Common myeloid progenitor, CD34-positive (primary cell): ENCODE results near the gene SUCLG2.

Experiments used
- CTCF ChIA-PET: fragments of 350-600 bp; sonication (Branson Sonifier 250); formaldehyde crosslinking; loops from one replicate; lab custom pipeline; 2021; ENCODE audit warnings: antibody characterized with exemption; lab: Charles Lee
- POLR2A ChIA-PET: fragments of 350-600 bp; sonication (Branson Sonifier 250); formaldehyde crosslinking; loops from one replicate; lab custom pipeline; 2021; ENCODE audit warnings: antibody characterized with exemption; lab: Charles Lee
- DNase-seq, 3 donors: peaks; one replicate each; pipeline versions ENCODE4 v3.0.0 to v3.0.0-alpha.2; 2013
- H3K27ac ChIP-seq, 2 experiments: 1 replicate in 1 of 2; 2 replicates in 1 of 2; pipeline ENCODE4 v1.7.0; 2013; ENCODE audit warnings: inconsistent platforms in 2 of 2, low read length in 2 of 2, mild to moderate bottlenecking in 2 of 2, low read depth in 1 of 2, moderate library complexity in 1 of 2; ENCODE audit not compliant: severe bottlenecking in 2 of 2, insufficient read depth in 1 of 2, poor library complexity in 1 of 2
- H3K27me3 ChIP-seq, 5 experiments: replicated peaks in 2 of 5; 1 replicate in 3 of 5; 2 replicates in 2 of 5; pipeline versions ENCODE4 v1.6.1 to v1.7.0; 2013; ENCODE audit warnings: low read length in 4 of 5, mild to moderate bottlenecking in 2 of 5, moderate library complexity in 2 of 5, inconsistent platforms in 1 of 5; ENCODE audit not compliant: insufficient read depth in 5 of 5, control insufficient read depth in 4 of 5
- H3K36me3 ChIP-seq, 4 experiments: 1 replicate in 2 of 4; 2 replicates in 2 of 4; pipeline versions ENCODE4 v1.6.1 to v1.7.0; 2013; ENCODE audit warnings: low read length in 3 of 4, control low read depth in 1 of 4, mild to moderate bottlenecking in 1 of 4; ENCODE audit not compliant: control insufficient read depth in 4 of 4, insufficient read depth in 4 of 4
- H3K4me1 ChIP-seq, 4 experiments: 1 replicate in 3 of 4; 2 replicates in 1 of 4; pipeline versions ENCODE4 v1.6.1 to v1.7.1; 2013; ENCODE audit warnings: low read length in 3 of 4, mild to moderate bottlenecking in 3 of 4, control low read depth in 1 of 4, inconsistent platforms in 1 of 4, moderate library complexity in 1 of 4; ENCODE audit not compliant: control insufficient read depth in 4 of 4, insufficient read depth in 4 of 4; ENCODE audit errors: control extremely low read depth in 1 of 4
- H3K4me3 ChIP-seq, 7 experiments: 1 replicate in 4 of 7; 2 replicates in 3 of 7; pipeline versions ENCODE4 v1.5.1 to v1.7.0; 2013; ENCODE audit warnings: mild to moderate bottlenecking in 7 of 7, low read length in 6 of 7, moderate library complexity in 6 of 7, inconsistent platforms in 2 of 7, low read depth in 2 of 7, control low read depth in 1 of 7; ENCODE audit not compliant: insufficient read depth in 4 of 7, control insufficient read depth in 1 of 7; ENCODE audit errors: extremely low read depth in 1 of 7
- H3K9me3 ChIP-seq, 5 experiments: 1 replicate in 4 of 5; 2 replicates in 1 of 5; pipeline versions ENCODE4 v1.6.1 to v1.7.1; 2013; ENCODE audit warnings: low read length in 4 of 5, mild to moderate bottlenecking in 2 of 5, inconsistent platforms in 1 of 5, low read depth in 1 of 5, moderate library complexity in 1 of 5; ENCODE audit not compliant: control insufficient read depth in 4 of 5, insufficient read depth in 2 of 5; ENCODE audit errors: control extremely low read depth in 1 of 5
- WGBS: methylation state at CpG from one replicate; pipeline ENCODE4 v1.1.5; 2013; ENCODE audit not compliant: insufficient coverage; 5-methylcytosine and 5-hydroxymethylcytosine counted together

The SUCLG2 gene

GRCh38 chr3:67418426-67419217 lies 235.8 kb downstream of the SUCLG2 start:
- no peak overlapping the region for H3K27ac ChIP-seq
- H3K9me3 ChIP-seq, result peaks cover 0 to 3% (median 0%) of the 10 kb centered on the region in 5 experiments
- DNase-seq, result no peak
- H3K4me1 ChIP-seq, result no peaks in the 10 kb centered on the region
- WGBS, result 100% methylated on average over 2 of the region's 3 CpGs
- no peaks in the 10 kb centered on the region for H3K27me3 ChIP-seq
- ChIA-PET CTCF (interaction anchor here (1.2 kb wide), 1 partner anchor 10 kb away, joined by 3 read pairs; no protein-coding TSS in a partner anchor), POLR2A (no interaction called here)
- no peaks in the 10 kb centered on the region for H3K36me3 ChIP-seq
- H3K4me3 ChIP-seq, result no peak overlapping the region

- H3K4me3 ChIP-seq, result no peak overlapping the region
- no peaks in the 10 kb centered on the region for H3K27me3 ChIP-seq
- H3K4me1 ChIP-seq, result no peaks in the 10 kb centered on the region
- WGBS, result no CpG with 5 or more reads among the region's 1 CpG
- DNase-seq, result no peak
- ChIA-PET CTCF (interaction anchor here (0.6 kb wide), 1 partner anchor 299 kb away, joined by 3 read pairs; no protein-coding TSS in a partner anchor), POLR2A (no interaction called here)
- H3K36me3 ChIP-seq, result no peaks in the 10 kb centered on the region
- no peak overlapping the region for H3K27ac ChIP-seq
- H3K9me3 ChIP-seq, result peaks cover 0 to 3% (median 0%) of the 10 kb centered on the region in 5 experiments
These were observed 237.7 kb downstream of the SUCLG2 start for GRCh38 chr3:67416703-67417102.

GRCh38 chr3:67415511-67415910 lies 238.9 kb downstream of the SUCLG2 start:
- 63% methylated on average over 1 of the region's 1 CpG for WGBS
- POLR2A ChIA-PET, result no interaction called here
- Histone ChIP-seq H3K36me3 (no peaks in the 10 kb centered on the region), H3K4me3 (no peak overlapping the region), H3K4me1 (no peaks in the 10 kb centered on the region), H3K27me3 (no peaks in the 10 kb centered on the region), H3K27ac (no peak overlapping the region), H3K9me3 (peaks cover 0 to 2% (median 0%) of the 10 kb centered on the region in 5 experiments)
- no peak for DNase-seq
- CTCF ChIA-PET, result no interaction called here

- Histone ChIP-seq H3K36me3 (no peaks in the 10 kb centered on the region), H3K27ac (no peak overlapping the region), H3K27me3 (no peaks in the 10 kb centered on the region), H3K9me3 (peaks cover 0 to under 1% (median 0%) of the 10 kb centered on the region in 5 experiments), H3K4me3 (no peak overlapping the region), H3K4me1 (no peaks in the 10 kb centered on the region)
- CTCF ChIA-PET, result no interaction called here
- DNase-seq, result no peak
- POLR2A ChIA-PET, result no interaction called here
- 99% methylated on average over 5 of the region's 5 CpGs for WGBS
These were observed 239.7 kb downstream of the SUCLG2 start for GRCh38 chr3:67414740-67415139.

- CTCF ChIA-PET, result no interaction called here
- Histone ChIP-seq H3K27ac (no peak overlapping the region), H3K36me3 (no peaks in the 10 kb centered on the region), H3K27me3 (no peaks in the 10 kb centered on the region), H3K9me3 (no peaks in the 10 kb centered on the region), H3K4me1 (no peaks in the 10 kb centered on the region), H3K4me3 (no peak overlapping the region)
- POLR2A ChIA-PET, result no interaction called here
- no peak for DNase-seq
These were observed 249.2 kb downstream of the SUCLG2 start for GRCh38 chr3:67405193-67405592.

GRCh38 chr3:67402873-67403272 lies 251.5 kb downstream of the SUCLG2 start:
- no peak overlapping the region for H3K4me3 ChIP-seq
- no peaks in the 10 kb centered on the region for H3K36me3 ChIP-seq
- no peaks in the 10 kb centered on the region for H3K9me3 ChIP-seq
- no peak for DNase-seq
- POLR2A ChIA-PET, result no interaction called here
- CTCF ChIA-PET, result no interaction called here
- H3K27me3 ChIP-seq, result no peaks in the 10 kb centered on the region
- 100% methylated on average over 1 of the region's 3 CpGs for WGBS
- H3K4me1 ChIP-seq, result no peaks in the 10 kb centered on the region
- H3K27ac ChIP-seq, result no peak overlapping the region

GRCh38 chr3:67401921-67402320 lies 252.5 kb downstream of the SUCLG2 start:
- no CpG with 5 or more reads among the region's 3 CpGs for WGBS
- ChIA-PET POLR2A (no interaction called here), CTCF (no interaction called here)
- Histone ChIP-seq H3K4me1 (no peaks in the 10 kb centered on the region), H3K4me3 (no peak overlapping the region), H3K9me3 (no peaks in the 10 kb centered on the region), H3K27me3 (no peaks in the 10 kb centered on the region), H3K36me3 (no peaks in the 10 kb centered on the region), H3K27ac (no peak overlapping the region)
- DNase-seq, result no peak
